ENCODE data around the gene ADAMTS16. TPM values are rescaled to one million over a fixed set of nuclear protein-coding genes. Genes with fewer than 3 reads are reported as not detected.

ADAMTS16 gene
- total and polyA plus RNA-seq, 2 donors (not counting 3 experiments of a cell fraction or from before 2014, with no cell fraction given) = not detected

GRCh38 chr5:5105531-5105930 lies 34.6 kb upstream of the ADAMTS16 start:
- POLR2A ChIA-PET = no interaction called here
- no peaks in the 10 kb centered on the region for H4K20me1 ChIP-seq (replicated peaks; ENCODE audit: control insufficient read depth, extremely low read depth, insufficient read depth, low read length)
- no peak overlapping the region for H3K27ac ChIP-seq (ENCODE audit: insufficient read depth, low read depth, low read length)
- H2AFZ ChIP-seq (ENCODE audit: low read depth, low read length) = no peak overlapping the region
- no peaks in the 10 kb centered on the region for H3K27me3 ChIP-seq (ENCODE audit: control insufficient read depth in 2 of 2, insufficient read depth in 2 of 2, low read length in 2 of 2)
- BruUV-seq (replicated peaks) = no TSS peak
- H3K4me3 ChIP-seq (replicated peaks in 1 of 3; ENCODE audit: insufficient read depth in 1 of 3, low read depth in 1 of 3, low read length in 3 of 3) = no peak overlapping the region
- FAIRE-seq = no peak
- H3K9me1 ChIP-seq (replicated peaks; ENCODE audit: control insufficient read depth, extremely low read depth, insufficient read depth, low read length) = no peaks in the 10 kb centered on the region
- CTCF ChIA-PET = no interaction called here
- no peaks in the 10 kb centered on the region for H3K4me1 ChIP-seq (ENCODE audit: control insufficient read depth, extremely low read depth, insufficient read depth, low read length)
- TF ChIP-seq MYC (IDR thresholded peaks at IDR 0.05; ENCODE audit: low read depth, low read length) = no peak
- no peak for TF ChIP-seq EZH2 (IDR thresholded peaks at IDR 0.05; ENCODE audit: borderline replicate concordance, low read depth, low read length, severe bottlenecking)
- TF ChIP-seq FOS (IDR thresholded peaks at IDR 0.05; ENCODE audit: borderline replicate concordance, insufficient read depth, low read length) = no peak
- no peak for TF ChIP-seq JUN (IDR thresholded peaks at IDR 0.05; ENCODE audit: borderline replicate concordance, insufficient read depth, insufficient read length, low read depth)
- TF ChIP-seq MAX (IDR thresholded peaks at IDR 0.05; ENCODE audit: insufficient read depth, insufficient read length) = no peak
- H3K9ac ChIP-seq (replicated peaks; ENCODE audit: extremely low read depth, insufficient read depth, low read length) = no peak overlapping the region
- peaks cover 7% of the 10 kb centered on the region for H3K9me3 ChIP-seq (replicated peaks; ENCODE audit: control insufficient read depth, insufficient read depth, low read length)
- no peak overlapping the region for H3K4me2 ChIP-seq (ENCODE audit: insufficient read depth, low read length)
- no peaks in the 10 kb centered on the region for H3K79me2 ChIP-seq (ENCODE audit: control insufficient read depth, insufficient read depth, low read length)
- dilution Hi-C loops (cut with MboI; ENCODE audit: extremely low pct_ligation_motif_present, low sequenced_read_pairs) = no loop called here
- no peak for DNase-seq (ENCODE audit: low read depth, low spot score)
- H3K36me3 ChIP-seq (ENCODE audit: control insufficient read depth in 2 of 2, extremely low read depth in 1 of 2, insufficient read depth in 2 of 2, low read length in 2 of 2) = no peaks in the 10 kb centered on the region
- intact Hi-C loops (cut with micrococcal nuclease) = no loop called here

- H3K9ac ChIP-seq (replicated peaks; ENCODE audit: extremely low read depth, insufficient read depth, low read length) = no peak overlapping the region
- H3K9me1 ChIP-seq (replicated peaks; ENCODE audit: control insufficient read depth, extremely low read depth, insufficient read depth, low read length) = no peaks in the 10 kb centered on the region
- intact Hi-C loops (cut with micrococcal nuclease) (no loop called here), dilution Hi-C loops (cut with MboI; ENCODE audit: extremely low pct_ligation_motif_present, low sequenced_read_pairs) (no loop called here)
- no peak overlapping the region for H2AFZ ChIP-seq (ENCODE audit: low read depth, low read length)
- no peaks in the 10 kb centered on the region for H4K20me1 ChIP-seq (replicated peaks; ENCODE audit: control insufficient read depth, extremely low read depth, insufficient read depth, low read length)
- DNase-seq (ENCODE audit: low read depth, low spot score) (no peak), FAIRE-seq (no peak)
- no peak overlapping the region for H3K4me3 ChIP-seq (replicated peaks in 1 of 3; ENCODE audit: insufficient read depth in 1 of 3, low read depth in 1 of 3, low read length in 3 of 3)
- no peaks in the 10 kb centered on the region for H3K79me2 ChIP-seq (ENCODE audit: control insufficient read depth, insufficient read depth, low read length)
- no peaks in the 10 kb centered on the region for H3K4me1 ChIP-seq (ENCODE audit: control insufficient read depth, extremely low read depth, insufficient read depth, low read length)
- BruUV-seq (replicated peaks) = no TSS peak
- no peak overlapping the region for H3K27ac ChIP-seq (ENCODE audit: insufficient read depth, low read depth, low read length)
- no peaks in the 10 kb centered on the region for H3K36me3 ChIP-seq (ENCODE audit: control insufficient read depth in 2 of 2, extremely low read depth in 1 of 2, insufficient read depth in 2 of 2, low read length in 2 of 2)
- POLR2A ChIA-PET = no interaction called here
- TF ChIP-seq JUN (IDR thresholded peaks at IDR 0.05; ENCODE audit: borderline replicate concordance, insufficient read depth, insufficient read length, low read depth) = no peak
- TF ChIP-seq POLR2AphosphoS5 (IDR thresholded peaks at IDR 0.05; ENCODE audit: insufficient read depth, low read depth, low read length) = no peak
- TF ChIP-seq FOS (IDR thresholded peaks at IDR 0.05; ENCODE audit: borderline replicate concordance, insufficient read depth, low read length) = no peak
- no peak for TF ChIP-seq EZH2 (IDR thresholded peaks at IDR 0.05; ENCODE audit: borderline replicate concordance, low read depth, low read length, severe bottlenecking)
- TF ChIP-seq CTCF (IDR thresholded peaks at IDR 0.05; ENCODE audit: extremely low read depth in 1 of 2, insufficient read depth in 1 of 2, low read depth in 1 of 2, low read length in 2 of 2) = no peak
- no peak for TF ChIP-seq MYC (IDR thresholded peaks at IDR 0.05; ENCODE audit: low read depth, low read length)
- TF ChIP-seq GATA2 (IDR thresholded peaks at IDR 0.05; ENCODE audit: insufficient read depth, insufficient read length, low read depth, low read length) = no peak
- no peak for TF ChIP-seq MAX (IDR thresholded peaks at IDR 0.05; ENCODE audit: insufficient read depth, insufficient read length)
- no peak for TF ChIP-seq POLR2A (IDR thresholded peaks at IDR 0.05; ENCODE audit: low read depth, low read length)
- no peaks in the 10 kb centered on the region for H3K9me3 ChIP-seq (replicated peaks; ENCODE audit: control insufficient read depth, insufficient read depth, low read length)
- H3K4me2 ChIP-seq (ENCODE audit: insufficient read depth, low read length) = no peak overlapping the region
- H3K27me3 ChIP-seq (ENCODE audit: control insufficient read depth in 2 of 2, insufficient read depth in 2 of 2, low read length in 2 of 2) = no peaks in the 10 kb centered on the region
- CTCF ChIA-PET = no interaction called here
These were observed 23.2 kb upstream of the ADAMTS16 start for GRCh38 chr5:5116956-5117355.

Data from endothelial cell of umbilical vein (primary cell).